ENCODE measurements around the gene MYO9B.
A peak's percentile ranks its signal among the peaks of the same experiment; 100 is the strongest.

MYO9B gene

GRCh38 chr19:17245535-17245984 lies 170.0 kb downstream of the MYO9B start, which contains the start of gene NR2F6:
TSS of gene NR2F6 (minus strand) at chr19:17245919. CDS start at chr19:17245220, 699 bp downstream.
- peak within 1 kb of the TSS; percentile 93 for H3K27ac ChIP-seq
- no peak for TF ChIP-seq CTCF (conservative IDR thresholded peaks at IDR 0.05)

GRCh38 chr19:17246681-17247425 lies 171.3 kb downstream of the MYO9B start:
- H3K27ac ChIP-seq, result peak overlapping the region; percentile 93
- no peak for TF ChIP-seq CTCF (conservative IDR thresholded peaks at IDR 0.05)

GRCh38 chr19:17248011-17248776 lies 172.6 kb downstream of the MYO9B start:
- no peak for TF ChIP-seq CTCF (conservative IDR thresholded peaks at IDR 0.05)
- H3K27ac ChIP-seq, result no peak overlapping the region

- no peak for TF ChIP-seq CTCF (conservative IDR thresholded peaks at IDR 0.05)
- H3K27ac ChIP-seq, result no peak overlapping the region
Measured at GRCh38 chr19:17249887-17250548, 174.4 kb downstream of the MYO9B start.

- no peak overlapping the region for H3K27ac ChIP-seq
- TF ChIP-seq CTCF (conservative IDR thresholded peaks at IDR 0.05), result no peak
Measured at GRCh38 chr19:17254636-17255035, 179.1 kb downstream of the MYO9B start.

GRCh38 chr19:17255150-17255621 lies 179.6 kb downstream of the MYO9B start:
- TF ChIP-seq CTCF (conservative IDR thresholded peaks at IDR 0.05), result no peak
- H3K27ac ChIP-seq, result no peak overlapping the region

GRCh38 chr19:17256130-17256529 lies 180.6 kb downstream of the MYO9B start:
- no peak overlapping the region for H3K27ac ChIP-seq
- TF ChIP-seq CTCF (conservative IDR thresholded peaks at IDR 0.05), result no peak

Measured in VCaP (cell line).